NCI-H82 (cell line): Measurements from ENCODE around the gene PFKP.

Experiments
- DNase-seq: peaks from one replicate; lab custom pipeline; 2025; lab: John Stamatoyannopoulos, UW

Gene PFKP

DNA sequence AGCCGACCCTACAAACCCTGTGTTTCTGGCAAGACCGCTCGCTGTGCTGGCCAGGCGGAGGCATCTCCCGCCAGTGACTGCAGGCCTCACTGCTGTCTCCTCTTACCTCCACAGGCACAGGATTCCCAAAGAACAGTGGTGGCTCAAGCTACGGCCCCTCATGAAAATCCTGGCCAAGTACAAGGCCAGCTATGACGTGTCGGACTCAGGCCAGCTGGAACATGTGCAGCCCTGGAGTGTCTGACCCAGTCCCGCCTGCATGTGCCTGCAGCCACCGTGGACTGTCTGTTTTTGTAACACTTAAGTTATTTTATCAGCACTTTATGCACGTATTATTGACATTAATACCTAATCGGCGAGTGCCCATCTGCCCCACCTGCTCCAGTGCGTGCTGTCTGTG, 69.0 kb downstream of the PFKP start:
- DNase-seq = no peak

DNA sequence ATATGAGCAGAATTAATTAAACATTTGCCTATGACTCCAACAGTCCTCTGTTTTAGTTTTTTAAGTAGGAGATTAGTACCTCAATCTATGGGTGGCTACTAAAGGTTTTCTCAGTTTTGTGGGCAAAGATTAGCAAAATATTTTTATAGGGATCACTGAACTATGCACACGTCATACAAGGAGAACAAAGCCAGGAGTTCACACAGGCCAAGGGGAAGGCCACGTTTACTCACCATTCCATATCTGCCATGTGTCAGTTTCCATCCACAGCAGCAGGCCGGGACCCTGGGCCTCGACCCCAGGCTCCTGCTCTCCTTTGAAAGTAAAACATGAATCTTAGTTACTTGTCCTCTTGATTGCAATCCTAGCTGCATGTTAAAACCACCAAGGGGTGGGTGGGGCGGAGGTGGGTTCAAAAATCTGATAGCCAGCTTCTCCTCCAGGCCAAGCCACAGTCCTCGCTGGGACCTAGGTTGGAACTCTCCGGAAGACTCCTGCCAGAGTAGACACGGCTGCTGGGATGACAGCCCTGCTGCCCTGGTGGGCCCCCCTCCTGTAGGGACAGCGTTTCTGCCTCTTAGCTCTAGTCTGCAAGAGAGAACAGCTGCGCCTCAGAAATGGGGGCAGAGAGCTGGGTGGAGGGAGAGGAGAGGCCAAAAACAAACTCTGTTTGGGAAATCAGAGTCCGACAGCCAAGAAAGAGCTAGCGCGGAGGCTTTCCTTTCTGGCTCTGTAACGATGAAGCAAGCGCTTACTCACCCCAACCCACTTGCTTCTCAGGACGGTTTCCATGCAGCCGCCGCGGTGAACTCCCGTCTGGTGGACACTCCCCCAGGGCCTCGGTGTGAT, 69.6 kb downstream of the PFKP start:
- no peak for DNase-seq

DNA sequence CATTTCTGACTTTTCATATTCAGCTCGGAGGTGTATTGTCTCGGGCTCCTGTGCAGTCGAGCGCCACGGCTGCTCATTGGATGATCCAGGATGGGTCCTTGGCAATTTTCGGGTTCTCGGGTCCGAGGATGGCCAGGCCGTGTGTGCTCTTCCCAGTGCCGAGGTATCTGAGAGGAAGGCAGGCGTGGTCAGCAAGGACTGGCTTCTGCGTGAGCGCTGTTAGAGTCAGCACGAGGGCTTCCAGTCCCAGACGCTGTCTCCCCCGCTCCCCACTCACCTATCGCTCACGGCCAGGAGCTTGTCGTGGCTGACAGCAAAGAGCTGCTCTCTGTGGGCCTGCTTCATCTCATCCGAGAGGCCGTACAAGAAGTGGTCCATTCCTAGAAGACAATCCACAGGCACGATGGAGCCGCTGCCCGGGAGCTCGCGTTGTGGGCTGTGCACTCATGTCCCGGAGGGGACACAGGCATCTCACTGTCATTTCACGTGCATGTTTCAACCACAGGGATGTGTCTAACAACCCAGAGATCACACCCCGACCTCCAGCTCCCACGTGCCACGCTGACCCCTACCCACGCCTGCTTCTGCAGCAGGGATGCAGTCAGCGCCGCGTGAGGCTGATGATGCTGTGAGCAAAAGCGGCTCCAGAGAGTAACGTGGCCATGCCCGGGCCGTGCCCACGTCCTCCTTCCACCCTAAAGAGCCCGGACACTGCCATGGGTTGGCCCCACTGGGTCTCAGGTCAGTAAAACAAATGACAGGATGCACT, 70.8 kb downstream of the PFKP start:
- DNase-seq = no peak

DNA sequence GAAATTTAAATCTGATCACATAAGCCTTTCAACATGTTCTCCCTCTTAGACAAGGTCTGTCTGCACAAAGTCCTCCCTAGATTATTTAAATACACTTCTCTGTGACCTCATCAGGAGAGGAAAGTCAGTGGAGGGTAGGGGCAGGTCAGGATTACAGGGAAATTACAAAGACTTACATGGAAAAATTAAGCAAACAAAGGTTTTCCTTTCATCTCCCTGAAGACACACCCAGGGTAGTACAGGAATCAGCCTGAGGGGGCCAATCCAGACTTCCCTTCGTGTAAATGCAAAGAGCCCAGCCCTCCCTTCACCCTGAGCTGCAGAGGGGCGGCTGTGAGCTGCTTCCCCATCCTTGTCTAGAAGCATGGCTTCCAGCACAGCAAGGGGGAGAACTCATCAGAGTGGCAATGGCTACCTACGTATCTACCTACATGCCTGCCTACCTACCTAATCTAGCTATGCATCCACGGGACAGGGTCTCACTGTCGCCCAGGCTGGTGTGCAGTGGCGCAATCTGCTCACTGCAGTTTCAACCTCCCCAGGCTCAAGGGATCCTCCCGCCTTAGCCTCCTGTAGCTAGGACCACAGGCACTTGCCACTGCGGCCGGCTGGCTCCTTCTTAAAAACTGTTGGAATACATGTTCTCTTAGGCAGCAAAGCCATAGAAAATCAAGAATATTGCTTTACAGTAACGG, 72.0 kb downstream of the PFKP start:
- DNase-seq = peak; percentile 28

DNA sequence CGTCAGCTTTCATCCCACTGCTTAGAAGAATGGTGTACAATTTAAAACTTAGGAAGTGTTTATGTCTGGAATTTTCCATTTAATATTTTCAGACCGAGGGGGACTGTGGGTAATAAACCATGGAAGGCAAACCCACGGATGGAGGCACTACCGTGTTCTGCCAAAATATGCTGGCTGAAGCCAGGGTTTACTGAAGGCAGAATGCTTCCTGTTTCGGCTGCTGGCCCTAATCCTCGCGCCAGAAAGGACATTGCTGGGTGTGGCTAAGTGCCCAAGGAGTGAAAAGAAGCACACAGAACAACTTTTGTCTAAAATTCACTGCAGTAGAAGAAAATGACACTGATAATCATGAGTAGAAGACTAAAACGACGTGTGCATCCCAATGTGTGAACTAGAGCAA, 72.9 kb downstream of the PFKP start:
- DNase-seq = no peak

DNA sequence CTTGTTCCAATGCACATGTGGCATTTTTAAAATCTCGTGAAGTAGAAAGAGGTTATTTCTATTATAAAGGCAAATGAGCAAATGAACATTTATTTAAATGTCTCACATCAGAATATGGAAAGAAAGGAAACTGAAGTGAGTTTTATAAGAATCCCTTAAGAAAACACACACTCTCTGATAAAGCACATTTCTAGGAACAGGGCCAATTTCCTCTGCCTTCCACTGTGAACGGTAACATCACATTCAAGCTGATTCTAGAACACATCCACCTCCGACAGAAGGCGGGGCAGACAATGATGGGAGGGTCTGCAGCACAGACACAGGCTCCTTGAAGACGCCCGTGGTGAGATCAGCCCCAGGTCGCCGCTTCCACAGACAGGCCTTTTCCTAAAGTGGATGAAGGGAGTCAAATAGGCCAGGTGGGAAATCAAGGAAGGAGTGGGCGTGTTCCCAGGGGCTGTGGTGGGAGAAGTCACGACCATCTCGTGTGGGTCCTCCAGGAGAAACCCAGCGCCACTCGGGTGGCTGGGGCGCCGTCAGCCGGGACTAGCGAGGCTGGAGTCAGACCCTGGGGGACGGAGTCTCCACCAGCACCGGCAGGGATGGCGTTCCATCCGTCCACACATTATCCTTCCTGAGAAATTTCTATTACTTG, 74.1 kb downstream of the PFKP start:
- no peak for DNase-seq

DNA sequence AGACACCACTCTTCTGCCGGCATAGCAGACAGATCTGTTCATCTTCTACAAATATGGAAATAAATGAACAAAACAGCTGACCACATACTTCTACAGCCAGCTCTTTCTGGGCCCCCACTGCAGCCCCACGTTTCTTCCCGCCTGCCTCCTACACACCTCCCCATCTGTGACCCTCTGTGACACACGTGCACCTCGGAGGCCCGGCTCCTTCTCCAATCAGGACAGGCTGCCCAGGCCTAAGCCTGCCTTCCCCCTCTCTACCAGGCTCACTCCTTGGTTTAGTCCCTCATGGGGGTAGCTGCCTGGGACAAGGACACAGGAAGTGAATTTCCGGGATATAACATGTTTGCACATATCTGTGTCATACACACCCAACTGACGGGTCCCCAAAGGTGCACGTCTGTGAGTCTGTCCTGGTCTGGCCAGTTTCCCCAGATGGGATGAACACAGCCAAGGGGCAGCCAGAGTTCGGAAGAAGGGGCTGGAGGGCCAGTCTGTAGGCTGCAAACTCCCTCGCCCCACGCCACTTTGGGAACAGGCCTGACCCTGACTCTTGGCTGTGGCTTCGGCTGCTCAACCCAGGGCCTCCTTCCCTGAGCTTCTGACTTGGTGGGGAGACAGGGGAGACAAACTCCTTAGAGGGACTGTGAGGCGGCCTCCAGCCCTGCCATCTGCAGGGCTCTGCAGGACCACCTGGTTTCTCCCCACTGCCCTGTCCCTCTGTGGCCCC, 75.0 kb downstream of the PFKP start:
- no peak for DNase-seq

DNA sequence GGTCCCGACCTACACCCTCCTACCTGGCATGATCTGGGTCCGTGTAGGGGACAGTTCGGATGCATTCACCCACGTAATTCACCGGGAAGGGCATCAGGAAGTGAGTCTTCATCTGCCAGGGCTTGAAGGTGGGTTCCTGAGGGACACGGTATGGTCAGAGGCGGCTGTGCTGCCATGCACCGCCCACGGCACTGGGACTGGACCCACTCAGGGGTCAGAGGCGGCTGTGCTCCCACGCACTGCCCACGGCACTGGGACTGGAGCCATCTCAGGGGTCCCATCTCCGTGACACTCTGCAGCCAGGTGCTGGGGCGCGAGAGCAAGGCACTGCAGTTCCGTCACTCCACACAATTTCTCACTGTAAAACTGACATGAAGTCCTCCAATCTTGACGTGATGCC, 76.0 kb downstream of the PFKP start:
- DNase-seq = no peak

DNA sequence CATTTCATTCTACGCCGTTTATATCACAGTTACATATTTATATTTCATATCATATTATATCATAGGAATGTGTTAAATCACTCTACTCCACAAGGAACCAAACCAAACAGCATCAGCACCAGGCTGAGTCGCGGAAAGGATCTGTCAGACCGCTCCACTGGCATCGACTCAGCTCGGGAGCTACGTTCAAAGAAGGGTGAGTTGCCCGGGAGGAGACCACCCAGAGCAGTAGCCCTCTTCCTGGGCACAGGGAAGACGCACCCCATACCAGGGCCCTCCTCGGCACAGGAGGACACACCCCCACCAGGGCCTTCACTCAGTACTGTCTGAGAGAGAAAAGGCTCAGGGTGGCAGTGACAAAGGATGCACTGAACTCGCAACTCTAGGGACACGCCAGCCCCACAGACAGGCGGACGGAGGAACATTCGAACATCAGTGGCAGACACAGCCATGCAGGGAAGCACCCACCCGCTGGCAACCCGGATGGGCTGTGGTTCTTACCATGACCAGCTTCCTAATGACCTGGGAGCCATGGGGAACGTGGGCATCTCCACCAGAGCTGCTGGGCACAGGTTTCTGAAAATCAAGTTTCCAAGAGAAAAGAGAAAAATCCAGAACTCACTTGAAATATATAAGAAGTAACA, 76.6 kb downstream of the PFKP start:
- DNase-seq = no peak

DNA sequence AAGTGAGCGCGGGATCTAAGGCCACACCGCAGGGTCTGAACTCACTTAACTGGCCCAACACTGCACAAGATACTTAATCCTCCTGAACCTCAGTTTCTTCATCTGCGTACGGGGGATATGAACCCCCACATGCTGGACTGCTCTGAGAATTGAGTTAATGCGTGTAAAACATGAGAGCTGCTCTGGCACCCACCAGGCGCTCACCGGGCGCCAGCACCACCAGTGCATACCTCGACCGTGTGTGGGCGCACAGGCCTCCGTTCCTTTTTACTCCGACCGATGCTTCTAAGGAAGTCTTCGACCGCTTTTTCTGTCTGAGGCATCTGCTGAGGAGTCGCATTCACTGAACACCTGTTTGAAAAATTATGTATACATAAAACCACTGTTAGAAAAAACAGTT, 78.0 kb downstream of the PFKP start:
- no peak for DNase-seq

DNA sequence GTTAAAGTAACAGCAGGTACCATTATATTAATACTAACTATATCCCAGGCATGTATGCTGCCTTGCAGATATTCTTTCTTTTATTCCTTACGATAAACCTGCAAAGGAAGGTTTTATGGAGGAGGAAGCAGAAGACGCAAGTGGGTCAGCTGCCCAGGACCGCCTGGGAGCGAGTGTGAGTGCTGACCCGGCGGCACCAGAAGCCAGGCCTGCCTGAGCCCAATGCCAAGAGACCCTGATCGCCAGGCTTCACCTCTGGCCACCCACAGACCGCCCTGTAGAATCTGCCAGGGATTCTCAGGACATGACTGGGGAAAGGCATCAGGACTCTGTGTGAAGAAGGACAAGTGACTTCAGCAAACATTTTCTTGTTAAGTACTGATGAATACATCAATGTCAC, 78.9 kb downstream of the PFKP start:
- DNase-seq = no peak

DNA sequence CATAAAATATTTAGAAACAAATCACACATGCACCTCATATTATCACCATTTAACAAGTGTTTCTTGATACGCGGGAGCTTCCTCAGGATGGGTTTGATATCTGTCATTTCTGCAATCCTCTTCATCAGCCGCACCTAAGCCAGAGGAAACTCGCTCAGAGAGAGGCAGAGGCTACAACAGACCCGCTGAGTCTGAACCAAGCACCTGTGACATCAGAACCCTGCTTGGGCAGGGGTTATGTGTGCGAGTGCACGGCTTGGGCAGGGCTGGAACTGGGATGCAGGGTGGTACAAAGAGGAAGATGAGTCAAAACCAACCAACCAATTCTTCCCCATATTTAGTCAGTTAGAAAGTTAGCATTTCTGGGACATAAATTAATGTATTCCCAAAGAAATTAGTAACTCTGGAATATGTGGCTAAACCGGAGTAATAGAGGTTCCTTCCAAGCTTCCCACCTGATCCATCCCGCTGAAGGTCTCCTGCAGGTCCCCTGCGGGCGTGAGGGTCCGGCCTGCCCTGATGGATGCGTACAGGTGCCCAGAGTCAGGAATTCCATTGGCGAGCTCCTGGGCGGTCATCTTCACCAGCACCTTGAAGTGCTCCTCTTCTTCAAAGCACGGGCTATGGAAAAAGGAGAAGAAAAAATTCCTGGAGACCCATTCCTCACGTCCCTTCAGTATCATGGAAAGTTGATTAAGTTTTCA, 79.9 kb downstream of the PFKP start:
- DNase-seq = no peak

DNA sequence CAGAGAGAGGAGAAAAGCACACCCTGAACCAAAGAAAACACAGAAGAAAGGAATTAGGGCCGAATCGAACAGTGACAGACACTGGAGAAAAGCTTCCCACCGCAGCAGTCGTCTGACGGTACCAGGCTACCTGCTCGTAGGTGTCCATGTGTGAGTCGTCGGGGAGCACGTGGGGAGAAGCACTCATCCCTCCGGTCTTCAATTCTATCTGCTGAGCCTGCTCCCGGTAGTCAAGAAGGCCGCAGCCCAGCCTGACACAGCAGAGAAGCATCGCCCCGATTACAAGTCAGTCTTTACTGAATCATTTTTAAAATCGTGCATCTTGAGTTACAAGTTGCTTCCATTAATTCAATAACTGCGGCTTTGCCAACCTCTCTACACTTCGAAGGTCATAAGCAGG, 80.7 kb downstream of the PFKP start:
- no peak for DNase-seq

DNA sequence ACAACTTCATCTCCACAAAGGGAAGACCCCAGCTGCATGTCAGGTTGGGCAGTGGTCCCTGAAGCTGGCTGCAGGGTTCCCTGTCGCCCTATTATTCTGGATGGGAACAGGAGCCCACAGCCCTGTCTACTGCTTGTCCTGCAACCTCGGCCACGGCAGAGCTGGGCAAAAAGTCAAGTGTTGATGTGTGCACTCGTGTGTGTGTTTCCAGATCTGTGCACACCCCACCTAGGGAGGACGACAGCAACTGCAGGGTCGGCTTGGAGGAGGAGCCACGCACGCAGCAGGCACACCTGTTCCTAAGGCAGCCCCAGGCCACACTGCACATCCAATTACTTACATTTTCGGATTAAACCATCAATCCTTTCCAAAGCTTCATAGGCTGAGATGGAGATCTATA, 81.6 kb downstream of the PFKP start:
- peak; percentile 67 for DNase-seq

DNA sequence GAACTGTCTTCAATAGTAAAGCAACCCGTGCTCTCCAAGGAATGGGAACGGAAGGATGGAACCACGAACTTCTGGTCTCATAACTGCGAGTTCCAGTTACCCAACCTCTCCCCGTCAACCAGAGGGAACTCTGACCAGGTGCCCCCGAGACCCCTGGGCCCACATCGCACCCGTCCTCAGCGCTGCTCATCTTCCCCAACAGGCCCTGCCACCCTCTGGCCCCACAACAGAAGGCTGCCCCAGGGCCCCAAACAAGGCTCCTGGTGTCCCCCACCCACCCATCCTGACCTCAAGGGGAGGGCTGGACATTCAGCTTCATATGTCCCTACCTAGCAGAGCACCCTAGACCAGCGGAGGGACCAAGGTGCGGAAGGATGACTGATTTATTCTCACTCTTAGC, 82.6 kb downstream of the PFKP start:
- no peak for DNase-seq

DNA sequence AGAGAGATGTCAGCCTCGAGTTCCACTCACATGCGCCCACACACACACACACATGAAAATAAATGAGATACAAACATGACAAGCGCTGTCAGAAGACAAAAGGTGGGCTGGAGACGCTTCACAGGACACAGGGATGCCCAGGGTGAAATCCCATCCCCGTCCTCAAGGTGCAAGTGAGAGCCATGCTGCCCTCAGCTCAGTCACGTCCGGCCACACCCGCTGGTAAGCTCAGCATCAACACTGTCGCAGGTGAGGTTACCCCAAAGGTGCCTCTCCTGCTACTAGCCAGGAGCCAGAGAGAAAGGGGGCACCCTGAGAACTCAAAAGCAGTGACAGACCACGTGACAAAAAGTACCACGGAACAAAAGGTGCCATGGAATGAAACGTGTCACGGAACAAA, 83.0 kb downstream of the PFKP start:
- no peak for DNase-seq

DNA sequence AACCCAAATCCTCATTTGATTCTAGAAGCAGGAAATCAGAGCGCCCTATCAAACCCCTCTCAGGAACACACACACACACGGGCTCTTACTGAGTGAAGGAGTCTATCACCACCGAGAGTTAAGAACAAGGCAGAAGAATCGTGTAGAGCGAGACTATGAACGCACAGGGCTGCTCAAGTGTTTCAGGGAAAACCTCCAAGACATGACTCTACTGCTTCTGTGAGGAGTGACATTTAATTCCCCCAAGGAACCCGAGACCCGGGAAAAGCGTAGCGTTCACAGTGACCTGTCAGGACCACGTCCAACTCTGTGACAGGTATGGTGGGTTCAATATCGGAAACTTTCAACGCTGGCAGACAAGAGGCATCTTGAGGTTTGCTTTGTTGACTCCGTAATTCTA, 83.6 kb downstream of the PFKP start:
- no peak for DNase-seq

DNA sequence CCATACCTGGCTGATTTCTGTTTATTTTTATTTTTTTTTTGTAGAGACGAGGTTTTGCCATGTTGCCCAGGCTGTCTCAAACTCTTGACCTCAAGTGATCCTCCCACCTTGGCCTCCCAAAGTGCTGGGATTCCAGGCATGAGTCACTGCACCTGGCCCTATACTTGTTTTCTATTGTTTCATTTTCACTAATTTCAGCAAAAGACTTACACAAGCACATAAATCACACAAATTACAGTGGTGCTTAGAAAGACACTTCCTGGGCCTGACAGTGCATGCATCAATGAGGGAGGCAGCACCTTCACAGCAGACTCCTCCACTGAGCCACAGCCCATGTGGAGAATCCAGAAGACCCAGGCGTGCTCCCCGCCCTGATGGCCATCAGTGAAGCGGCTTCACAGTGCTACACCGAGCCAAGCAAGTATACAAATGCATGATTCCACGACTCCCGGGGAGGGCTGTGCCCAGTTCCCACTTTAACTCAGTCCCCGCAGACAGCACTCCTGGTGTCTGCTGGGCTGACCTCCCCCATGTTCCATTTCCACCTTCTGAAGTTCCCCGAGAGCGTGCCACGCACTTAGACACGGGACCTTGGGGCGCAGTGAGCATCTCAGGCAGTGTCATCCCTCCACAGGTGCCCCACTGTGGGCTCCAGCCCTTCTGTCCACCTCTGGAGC, 84.7 kb downstream of the PFKP start:
- DNase-seq = no peak

DNA sequence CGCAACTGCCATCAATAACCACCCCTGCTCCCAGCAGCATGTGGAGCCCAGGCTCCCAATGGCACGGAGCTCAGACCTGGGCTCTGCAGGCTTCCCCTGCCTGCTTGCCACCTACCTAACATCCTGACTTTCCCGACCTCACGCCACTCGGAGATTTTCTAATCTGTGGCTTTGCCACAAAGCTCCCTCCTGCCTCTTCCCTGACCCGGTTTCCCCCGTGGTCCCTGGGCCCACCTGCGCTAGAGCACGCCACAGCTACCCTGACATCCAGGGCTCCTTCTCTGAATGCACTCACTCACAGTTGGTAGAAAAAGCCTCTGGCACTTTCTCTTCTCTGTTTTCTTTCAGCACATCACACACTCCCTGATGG, 85.2 kb downstream of the PFKP start:
- no peak for DNase-seq

DNA sequence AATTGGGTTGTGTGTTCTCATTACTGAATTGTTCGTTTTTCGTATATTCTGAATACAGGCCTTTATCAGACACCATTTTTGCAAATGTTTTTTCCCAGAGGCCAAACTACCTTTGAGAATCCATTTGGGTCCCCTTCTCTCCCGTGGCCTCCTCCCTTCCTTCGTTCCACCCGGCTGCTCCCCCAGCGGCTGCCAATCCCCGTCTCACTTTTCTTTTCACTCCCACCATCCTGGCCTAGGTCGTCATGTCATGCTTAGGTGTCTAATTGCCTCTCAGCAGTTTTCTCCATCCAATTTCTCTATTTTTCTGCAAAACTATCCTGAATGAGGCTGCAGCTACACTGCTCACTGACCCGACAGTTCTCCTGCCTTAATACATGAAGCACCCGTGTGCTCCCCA, 87.3 kb downstream of the PFKP start:
- no peak for DNase-seq
